Epithelial cell of esophagus (primary cell): ENCODE results near the gene APLP1.
A peak's percentile ranks its signal among the peaks of the same experiment; 100 is the strongest.

Experiments
- DNase-seq: peaks from one replicate; pipeline ENCODE4 v3.0.0; 2010; ENCODE audit warnings: low read depth
- H3K4me3 ChIP-seq: 2 replicates; pipeline ENCODE4 v1.5.1; 2011; ENCODE audit warnings: mild to moderate bottlenecking, low read length, control low read depth
- CTCF ChIP-seq: IDR thresholded peaks from 2 replicates; pipeline ENCODE4 v1.5.1; 2011; ENCODE audit warnings: low read depth, mild to moderate bottlenecking, low read length, control low read depth, inconsistent platforms; ENCODE audit not compliant: insufficient read depth; ENCODE audit errors: missing control alignments

Gene APLP1

DNA sequence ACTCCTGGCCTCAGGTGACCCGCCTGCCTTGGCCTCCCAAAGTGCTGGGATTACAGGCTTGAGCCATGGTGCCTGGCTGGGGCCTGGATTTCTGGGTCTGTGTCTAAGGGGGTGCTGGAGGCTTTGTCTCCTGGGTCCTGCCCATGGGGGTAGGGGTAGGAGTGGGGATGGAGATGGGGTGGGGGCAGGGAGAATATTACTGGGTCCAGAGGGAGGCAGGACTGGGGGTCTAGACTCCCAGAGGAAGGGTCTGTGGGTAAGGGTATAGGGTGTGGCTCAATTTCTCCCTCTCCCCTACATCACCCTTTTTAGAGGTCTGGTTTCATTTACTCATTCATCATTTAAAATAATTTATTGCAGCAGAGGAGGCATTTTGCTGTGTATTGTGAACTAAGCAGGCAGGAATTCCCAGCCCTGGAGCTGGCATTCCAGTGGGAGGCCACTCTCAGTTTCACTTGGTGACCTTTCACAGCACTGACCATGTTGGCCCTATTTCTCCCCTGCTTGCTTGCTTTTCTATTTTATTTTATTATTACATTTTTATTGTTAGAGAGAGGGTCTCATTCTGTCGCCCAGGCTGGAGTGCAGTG, 32.8 kb downstream of the APLP1 start:
- H3K4me3 ChIP-seq = no peak overlapping the region
- peak; percentile 8 for DNase-seq

GRCh38 chr19:35901854-35902661, 33.7 kb downstream of the APLP1 start, which contains the start of gene HCST:
TSS of gene HCST (plus strand) at chr19:35902529. CDS start at chr19:35902594, 65 bp downstream.
- peak; percentile 27 for DNase-seq
- no peak for TF ChIP-seq CTCF
- no peak within 1 kb of the TSS for H3K4me3 ChIP-seq

More for the DNA sequence above, 32.8 kb downstream of the APLP1 start:
- no peak for TF ChIP-seq CTCF

DNA sequence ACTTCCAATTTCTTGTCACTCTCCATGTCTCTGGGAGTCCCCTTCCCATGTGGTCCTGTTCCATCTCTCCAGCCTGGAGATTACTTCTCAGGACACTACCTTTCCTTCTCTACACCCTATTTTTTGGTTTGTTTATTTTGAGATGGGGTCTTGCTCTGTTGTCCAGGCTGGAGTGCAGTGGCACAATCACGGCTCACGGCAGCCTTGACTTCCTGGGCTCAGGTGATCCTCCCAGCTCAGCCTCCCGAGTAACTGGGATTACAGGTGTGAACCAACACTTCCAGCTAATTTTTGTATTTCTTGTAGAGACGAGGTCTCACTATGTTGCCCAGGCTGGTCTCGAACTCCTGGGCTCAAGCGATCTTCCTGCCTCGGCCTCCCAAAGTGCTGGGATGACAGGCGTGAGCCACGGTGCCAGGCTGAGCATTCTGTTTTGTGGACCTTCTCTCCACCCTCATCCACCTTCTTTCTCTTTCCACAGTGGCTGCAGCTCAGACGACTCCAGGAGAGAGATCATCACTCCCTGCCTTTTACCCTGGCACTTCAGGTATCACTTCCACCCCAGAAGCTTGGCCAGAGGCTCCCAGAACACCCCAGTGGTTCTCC, 34.6 kb downstream of the APLP1 start:
- TF ChIP-seq CTCF = no peak
- DNase-seq = no peak
- H3K4me3 ChIP-seq = no peak overlapping the region

- H3K4me3 ChIP-seq = peak overlapping the region; percentile 15
- no peak for TF ChIP-seq CTCF
- peak; percentile 48 for DNase-seq
Observed at GRCh38 chr19:35903550-35904179, 35.3 kb downstream of the APLP1 start.

GRCh38 chr19:35904311-35905068, 36.1 kb downstream of the APLP1 start:
- H3K4me3 ChIP-seq = no peak overlapping the region
- no peak for TF ChIP-seq CTCF
- no peak for DNase-seq

- DNase-seq = no peak
- no peak overlapping the region for H3K4me3 ChIP-seq
- no peak for TF ChIP-seq CTCF
Observed at GRCh38 chr19:35905178-35905727, 36.9 kb downstream of the APLP1 start.
